HFF-Myc (cell line): ENCODE measurements around the gene PSMD7.

Experiments
- DNase-seq: peaks from one replicate; pipeline ENCODE4 v3.0.0-alpha.2; 2011; ENCODE audit warnings: low read depth; ENCODE audit errors: extremely low read depth
- H3K4me3 ChIP-seq: replicated peaks from 2 replicates; pipeline ENCODE4 v1.5.1; 2011; ENCODE audit warnings: low read depth, mild to moderate bottlenecking, control low read depth, low read length
- CTCF ChIP-seq: IDR thresholded peaks from 2 replicates; pipeline ENCODE4 v1.5.1; 2012; ENCODE audit warnings: mild to moderate bottlenecking, low read depth, low read length, control low read depth; ENCODE audit errors: missing control alignments

PSMD7 gene

GRCh38 chr16:74279266-74279665 is 17.3 kb upstream of the PSMD7 start:
- no peak overlapping the region for H3K4me3 ChIP-seq
- no peak for TF ChIP-seq CTCF
- no peak for DNase-seq

- H3K4me3 ChIP-seq: no peak overlapping the region
- DNase-seq: no peak
- TF ChIP-seq CTCF: no peak
Observed at GRCh38 chr16:74279805-74280204, 16.8 kb upstream of the PSMD7 start.

GRCh38 chr16:74280448-74280847 is 16.2 kb upstream of the PSMD7 start:
- no peak for TF ChIP-seq CTCF
- DNase-seq: no peak

GRCh38 chr16:74281300-74281699 is 15.3 kb upstream of the PSMD7 start:
- TF ChIP-seq CTCF: no peak
- no peak for DNase-seq
- H3K4me3 ChIP-seq: no peak overlapping the region

More at GRCh38 chr16:74280448-74280847, 16.2 kb upstream of the PSMD7 start:
- no peak overlapping the region for H3K4me3 ChIP-seq

- DNase-seq: no peak
- no peak for TF ChIP-seq CTCF
- H3K4me3 ChIP-seq: no peak overlapping the region
Observed at GRCh38 chr16:74283716-74284115, 12.9 kb upstream of the PSMD7 start.

GRCh38 chr16:74288065-74288464 is 8.5 kb upstream of the PSMD7 start:
- no peak for TF ChIP-seq CTCF
- no peak for DNase-seq
- H3K4me3 ChIP-seq: no peak overlapping the region

- no peak for DNase-seq
- no peak for TF ChIP-seq CTCF
- no peak overlapping the region for H3K4me3 ChIP-seq
Observed at GRCh38 chr16:74290356-74290755, 6.3 kb upstream of the PSMD7 start.
